Measurements from ENCODE around the gene LTN1.

Gene LTN1, protein sequence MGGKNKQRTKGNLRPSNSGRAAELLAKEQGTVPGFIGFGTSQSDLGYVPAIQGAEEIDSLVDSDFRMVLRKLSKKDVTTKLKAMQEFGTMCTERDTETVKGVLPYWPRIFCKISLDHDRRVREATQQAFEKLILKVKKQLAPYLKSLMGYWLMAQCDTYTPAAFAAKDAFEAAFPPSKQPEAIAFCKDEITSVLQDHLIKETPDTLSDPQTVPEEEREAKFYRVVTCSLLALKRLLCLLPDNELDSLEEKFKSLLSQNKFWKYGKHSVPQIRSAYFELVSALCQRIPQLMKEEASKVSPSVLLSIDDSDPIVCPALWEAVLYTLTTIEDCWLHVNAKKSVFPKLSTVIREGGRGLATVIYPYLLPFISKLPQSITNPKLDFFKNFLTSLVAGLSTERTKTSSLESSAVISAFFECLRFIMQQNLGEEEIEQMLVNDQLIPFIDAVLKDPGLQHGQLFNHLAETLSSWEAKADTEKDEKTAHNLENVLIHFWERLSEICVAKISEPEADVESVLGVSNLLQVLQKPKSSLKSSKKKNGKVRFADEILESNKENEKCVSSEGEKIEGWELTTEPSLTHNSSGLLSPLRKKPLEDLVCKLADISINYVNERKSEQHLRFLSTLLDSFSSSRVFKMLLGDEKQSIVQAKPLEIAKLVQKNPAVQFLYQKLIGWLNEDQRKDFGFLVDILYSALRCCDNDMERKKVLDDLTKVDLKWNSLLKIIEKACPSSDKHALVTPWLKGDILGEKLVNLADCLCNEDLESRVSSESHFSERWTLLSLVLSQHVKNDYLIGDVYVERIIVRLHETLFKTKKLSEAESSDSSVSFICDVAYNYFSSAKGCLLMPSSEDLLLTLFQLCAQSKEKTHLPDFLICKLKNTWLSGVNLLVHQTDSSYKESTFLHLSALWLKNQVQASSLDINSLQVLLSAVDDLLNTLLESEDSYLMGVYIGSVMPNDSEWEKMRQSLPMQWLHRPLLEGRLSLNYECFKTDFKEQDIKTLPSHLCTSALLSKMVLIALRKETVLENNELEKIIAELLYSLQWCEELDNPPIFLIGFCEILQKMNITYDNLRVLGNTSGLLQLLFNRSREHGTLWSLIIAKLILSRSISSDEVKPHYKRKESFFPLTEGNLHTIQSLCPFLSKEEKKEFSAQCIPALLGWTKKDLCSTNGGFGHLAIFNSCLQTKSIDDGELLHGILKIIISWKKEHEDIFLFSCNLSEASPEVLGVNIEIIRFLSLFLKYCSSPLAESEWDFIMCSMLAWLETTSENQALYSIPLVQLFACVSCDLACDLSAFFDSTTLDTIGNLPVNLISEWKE (N-terminal part only)

DNA sequence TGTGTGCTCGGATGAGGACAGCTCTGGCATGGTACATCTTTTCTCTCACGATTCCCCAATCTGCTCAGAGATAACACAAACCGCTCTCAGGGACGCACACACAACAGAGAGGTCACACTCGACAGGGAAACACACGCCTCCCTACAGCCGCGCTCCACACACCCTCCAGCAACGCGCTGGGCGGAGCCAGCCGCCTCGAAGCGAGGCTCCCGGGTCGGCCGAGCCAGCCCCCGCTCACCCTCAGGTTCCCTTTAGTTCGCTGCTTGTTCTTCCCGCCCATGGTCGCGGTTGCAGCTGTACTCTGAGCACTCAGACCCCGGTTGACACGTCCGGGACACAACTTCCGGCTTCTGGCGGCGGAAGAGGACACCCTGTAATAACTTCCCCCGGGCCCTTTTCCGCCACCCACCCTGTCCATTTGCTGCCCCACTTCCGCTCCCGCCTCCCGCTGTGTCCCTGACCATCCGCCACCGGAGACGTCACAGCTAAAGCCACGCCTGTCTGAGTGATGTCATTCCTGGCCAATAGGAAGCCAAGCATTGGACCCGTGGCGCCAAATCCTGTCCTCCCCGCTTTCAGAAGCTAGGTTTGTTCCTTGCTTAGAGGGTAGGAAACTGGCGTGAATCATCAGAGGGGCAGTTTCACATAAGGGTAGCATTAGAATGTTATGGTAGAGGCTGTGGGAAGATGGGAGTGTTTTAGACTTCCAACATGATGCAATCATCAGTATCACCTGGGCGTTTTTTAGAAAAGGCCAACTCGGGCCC is at the start of gene LTN1:
TSS of gene LTN1 (minus strand) at position 352 of the 767 bp plus-strand sequence. CDS start at position 280, 72 bp downstream.
- Histone ChIP-seq H4K20me1 (ENCODE audit: control insufficient read depth, insufficient read depth, low read depth, low read length) (no peaks in the 10 kb centered on the region), H3K9me3 (ENCODE audit: control insufficient read depth, insufficient read depth, low read length) (no peaks in the 10 kb centered on the region), H3K79me2 (ENCODE audit: control insufficient read depth, low read length) (peaks cover 45% of the 10 kb centered on the region), H3F3A (ENCODE audit: control insufficient read depth, insufficient read depth) (peaks cover 7% of the 10 kb centered on the region), H3K9me2 (replicated peaks; ENCODE audit: control insufficient read depth, low read length) (no peaks in the 10 kb centered on the region), H3K4me2 (ENCODE audit: low read length) (peak within 1 kb of the TSS; percentile 79), H3K36me3 (ENCODE audit: control insufficient read depth, low read length) (peaks cover 10% of the 10 kb centered on the region; the same call in 1 of the 2 replicates), H3K27ac (ENCODE audit: low read depth, low read length) (peak within 1 kb of the TSS; percentile 81), H3K4me3 (ENCODE audit: low read length) (peak within 1 kb of the TSS; percentile 86), H3K4me1 (ENCODE audit: control insufficient read depth, low read length) (peaks cover 23% of the 10 kb centered on the region), H3K27me3 (ENCODE audit: control insufficient read depth, low read length) (no peaks in the 10 kb centered on the region)
- TF ChIP-seq, protein P1, sequence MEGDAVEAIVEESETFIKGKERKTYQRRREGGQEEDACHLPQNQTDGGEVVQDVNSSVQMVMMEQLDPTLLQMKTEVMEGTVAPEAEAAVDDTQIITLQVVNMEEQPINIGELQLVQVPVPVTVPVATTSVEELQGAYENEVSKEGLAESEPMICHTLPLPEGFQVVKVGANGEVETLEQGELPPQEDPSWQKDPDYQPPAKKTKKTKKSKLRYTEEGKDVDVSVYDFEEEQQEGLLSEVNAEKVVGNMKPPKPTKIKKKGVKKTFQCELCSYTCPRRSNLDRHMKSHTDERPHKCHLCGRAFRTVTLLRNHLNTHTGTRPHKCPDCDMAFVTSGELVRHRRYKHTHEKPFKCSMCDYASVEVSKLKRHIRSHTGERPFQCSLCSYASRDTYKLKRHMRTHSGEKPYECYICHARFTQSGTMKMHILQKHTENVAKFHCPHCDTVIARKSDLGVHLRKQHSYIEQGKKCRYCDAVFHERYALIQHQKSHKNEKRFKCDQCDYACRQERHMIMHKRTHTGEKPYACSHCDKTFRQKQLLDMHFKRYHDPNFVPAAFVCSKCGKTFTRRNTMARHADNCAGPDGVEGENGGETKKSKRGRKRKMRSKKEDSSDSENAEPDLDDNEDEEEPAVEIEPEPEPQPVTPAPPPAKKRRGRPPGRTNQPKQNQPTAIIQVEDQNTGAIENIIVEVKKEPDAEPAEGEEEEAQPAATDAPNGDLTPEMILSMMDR (IDR thresholded peaks at IDR 0.05; ENCODE audit: low read depth, low read length, poor library complexity, severe bottlenecking): no peak
- TF ChIP-seq EZH2phosphoT487 (IDR thresholded peaks at IDR 0.05; ENCODE audit: borderline replicate concordance, low read length): no peak

DNA sequence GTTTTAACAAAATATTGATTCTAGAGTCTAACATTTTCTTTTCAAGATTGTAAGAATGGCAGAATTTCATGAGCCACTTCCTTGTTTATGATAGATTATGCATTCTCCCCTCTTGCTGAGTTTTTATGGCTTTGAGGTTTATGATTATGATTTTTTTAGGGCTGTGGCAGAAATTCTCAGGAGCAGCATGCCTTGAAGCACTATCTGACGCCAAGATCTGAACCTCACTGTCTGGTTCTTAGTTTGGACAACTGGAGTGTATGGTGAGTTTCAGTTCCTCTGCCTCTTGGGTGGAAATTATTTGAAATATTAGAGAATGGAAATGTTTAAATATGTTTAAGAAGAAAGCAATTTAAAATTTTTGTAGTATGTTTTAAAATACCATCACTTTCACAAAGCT is 42.0 kb upstream of the LTN1 start:
- Histone ChIP-seq H4K20me1 (ENCODE audit: control insufficient read depth, insufficient read depth, low read depth, low read length) (no peaks in the 10 kb centered on the region), H3K4me3 (ENCODE audit: low read length) (no peak overlapping the region), H3K27me3 (ENCODE audit: control insufficient read depth, low read length) (no peaks in the 10 kb centered on the region), H3K36me3 (ENCODE audit: control insufficient read depth, low read length) (peaks cover 90% of the 10 kb centered on the region), H3K27ac (ENCODE audit: low read depth, low read length) (no peak overlapping the region), H3K9me2 (replicated peaks; ENCODE audit: control insufficient read depth, low read length) (no peaks in the 10 kb centered on the region), H3F3A (ENCODE audit: control insufficient read depth, insufficient read depth) (peaks cover 2% of the 10 kb centered on the region), H3K4me1 (ENCODE audit: control insufficient read depth, low read length) (no peaks in the 10 kb centered on the region), H3K79me2 (ENCODE audit: control insufficient read depth, low read length) (peaks cover 26% of the 10 kb centered on the region), H3K9me3 (ENCODE audit: control insufficient read depth, insufficient read depth, low read length) (no peaks in the 10 kb centered on the region), H3K4me2 (ENCODE audit: low read length) (no peak overlapping the region)
- TF ChIP-seq, protein P1 (IDR thresholded peaks at IDR 0.05; ENCODE audit: low read depth, low read length, poor library complexity, severe bottlenecking): no peak
- TF ChIP-seq EZH2phosphoT487 (IDR thresholded peaks at IDR 0.05; ENCODE audit: borderline replicate concordance, low read length): no peak

DNA sequence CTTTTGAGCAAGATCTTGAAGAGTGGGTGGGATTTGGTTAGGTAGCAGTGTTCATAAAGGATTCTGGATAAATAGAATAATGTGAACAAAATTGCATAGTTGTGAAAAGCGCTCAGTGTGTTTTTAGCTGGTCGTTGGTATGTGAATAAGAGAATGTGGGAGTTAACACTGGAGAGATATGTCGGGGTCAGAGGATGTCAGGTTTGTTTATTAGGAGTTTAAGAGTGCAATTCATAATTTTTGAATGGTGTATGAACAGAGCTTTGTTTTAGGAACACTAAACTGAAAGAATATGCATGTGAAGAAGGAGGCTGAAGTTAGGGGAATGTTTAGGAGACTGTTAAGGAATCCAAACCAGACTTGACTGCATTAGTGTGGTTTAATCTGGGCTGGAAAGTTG is 41.2 kb upstream of the LTN1 start:
- Histone ChIP-seq H3K27ac (ENCODE audit: low read depth, low read length) (no peak overlapping the region), H3K9me2 (replicated peaks; ENCODE audit: control insufficient read depth, low read length) (no peaks in the 10 kb centered on the region), H3K4me1 (ENCODE audit: control insufficient read depth, low read length) (no peaks in the 10 kb centered on the region), H3K27me3 (ENCODE audit: control insufficient read depth, low read length) (no peaks in the 10 kb centered on the region), H4K20me1 (ENCODE audit: control insufficient read depth, insufficient read depth, low read depth, low read length) (no peaks in the 10 kb centered on the region), H3K9me3 (ENCODE audit: control insufficient read depth, insufficient read depth, low read length) (no peaks in the 10 kb centered on the region), H3K79me2 (ENCODE audit: control insufficient read depth, low read length) (peaks cover 33% of the 10 kb centered on the region), H3K4me2 (ENCODE audit: low read length) (no peak overlapping the region), H3K36me3 (ENCODE audit: control insufficient read depth, low read length) (peaks cover 88% of the 10 kb centered on the region), H3K4me3 (ENCODE audit: low read length) (no peak overlapping the region), H3F3A (ENCODE audit: control insufficient read depth, insufficient read depth) (peaks cover 2% of the 10 kb centered on the region)
- TF ChIP-seq, protein P1 (IDR thresholded peaks at IDR 0.05; ENCODE audit: low read depth, low read length, poor library complexity, severe bottlenecking): no peak
- TF ChIP-seq EZH2phosphoT487 (IDR thresholded peaks at IDR 0.05; ENCODE audit: borderline replicate concordance, low read length): no peak
